IPS-18a (cell line): ENCODE results near the gene AMBP.
A peak's percentile ranks its signal among the peaks of the same experiment; 100 is the strongest.

Experiments
- H3K27ac ChIP-seq: one replicate; pipeline ENCODE4 v1.5.1; 2013; ENCODE audit warnings: low read length
- H3K27me3 ChIP-seq: one replicate; pipeline ENCODE4 v1.6.1; 2013; ENCODE audit warnings: mild to moderate bottlenecking, low read length; ENCODE audit not compliant: control insufficient read depth, insufficient read depth
- H3K36me3 ChIP-seq: one replicate; pipeline ENCODE4 v1.6.1; 2013; ENCODE audit warnings: low read depth, low read length; ENCODE audit not compliant: control insufficient read depth
- H3K4me1 ChIP-seq: one replicate; pipeline ENCODE4 v1.6.1; 2013; ENCODE audit warnings: low read depth, low read length; ENCODE audit not compliant: control insufficient read depth
- H3K4me3 ChIP-seq: one replicate; pipeline ENCODE4 v1.5.1; 2013; ENCODE audit warnings: low read length
- H3K9ac ChIP-seq: one replicate; pipeline ENCODE4 v1.6.1; 2013; ENCODE audit warnings: mild to moderate bottlenecking, low read length, moderate library complexity
- H3K9me3 ChIP-seq: one replicate; pipeline ENCODE4 v1.6.1; 2013; ENCODE audit warnings: low read depth, low read length; ENCODE audit not compliant: control insufficient read depth

The AMBP gene

GRCh38 chr9:114038724-114039313 lies 39.3 kb downstream of the AMBP start:
- Histone ChIP-seq H3K9ac (no peak overlapping the region), H3K27ac (no peak overlapping the region), H3K9me3 (no peaks in the 10 kb centered on the region), H3K27me3 (no peaks in the 10 kb centered on the region), H3K36me3 (peaks cover 16% of the 10 kb centered on the region), H3K4me3 (no peak overlapping the region), H3K4me1 (peaks cover 12% of the 10 kb centered on the region)

GRCh38 chr9:114037961-114038723 lies 40.0 kb downstream of the AMBP start:
- H3K9ac ChIP-seq: peak overlapping the region; percentile 2

DNA sequence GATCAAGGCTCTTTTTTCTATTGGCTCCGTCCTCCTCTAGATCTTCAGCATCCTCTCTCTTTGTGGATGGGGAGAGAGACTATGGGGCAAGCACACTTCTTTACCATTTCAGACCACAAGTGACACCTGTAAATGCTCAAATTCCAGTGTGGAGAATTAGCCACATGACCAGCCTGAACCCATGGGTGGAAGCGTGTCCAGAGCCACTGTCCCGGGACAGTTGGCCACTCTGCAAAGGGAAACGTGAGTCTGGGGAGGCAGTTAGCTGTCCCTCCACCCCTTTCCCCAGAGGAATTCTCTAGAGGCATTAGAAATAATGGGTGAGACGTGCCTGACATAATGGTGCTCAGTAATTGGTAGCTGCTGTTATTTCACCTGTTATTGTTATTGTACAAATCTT lies 40.9 kb downstream of the AMBP start:
- no peak overlapping the region for H3K27ac ChIP-seq
- H3K27me3 ChIP-seq: no peaks in the 10 kb centered on the region
- no peaks in the 10 kb centered on the region for H3K9me3 ChIP-seq
- no peak overlapping the region for H3K9ac ChIP-seq
- H3K36me3 ChIP-seq: peaks cover 16% of the 10 kb centered on the region
- H3K4me3 ChIP-seq: no peak overlapping the region
- H3K4me1 ChIP-seq: peaks cover 12% of the 10 kb centered on the region

More at GRCh38 chr9:114037961-114038723, 40.0 kb downstream of the AMBP start:
- Histone ChIP-seq H3K27me3 (no peaks in the 10 kb centered on the region), H3K4me1 (peaks cover 12% of the 10 kb centered on the region), H3K4me3 (no peak overlapping the region), H3K9me3 (no peaks in the 10 kb centered on the region), H3K36me3 (peaks cover 16% of the 10 kb centered on the region), H3K27ac (no peak overlapping the region)

GRCh38 chr9:114035845-114036801 lies 42.0 kb downstream of the AMBP start:
- Histone ChIP-seq H3K27ac (no peak overlapping the region), H3K4me1 (peaks cover 12% of the 10 kb centered on the region), H3K9me3 (no peaks in the 10 kb centered on the region), H3K4me3 (no peak overlapping the region), H3K9ac (no peak overlapping the region), H3K36me3 (peaks cover 16% of the 10 kb centered on the region), H3K27me3 (no peaks in the 10 kb centered on the region)

- H3K4me3 ChIP-seq: no peak overlapping the region
- H3K27ac ChIP-seq: no peak overlapping the region
- peaks cover 12% of the 10 kb centered on the region for H3K4me1 ChIP-seq
- H3K27me3 ChIP-seq: no peaks in the 10 kb centered on the region
- peaks cover 16% of the 10 kb centered on the region for H3K36me3 ChIP-seq
- H3K9me3 ChIP-seq: no peaks in the 10 kb centered on the region
- no peak overlapping the region for H3K9ac ChIP-seq
Measured at GRCh38 chr9:114035221-114035844, 42.8 kb downstream of the AMBP start.

DNA sequence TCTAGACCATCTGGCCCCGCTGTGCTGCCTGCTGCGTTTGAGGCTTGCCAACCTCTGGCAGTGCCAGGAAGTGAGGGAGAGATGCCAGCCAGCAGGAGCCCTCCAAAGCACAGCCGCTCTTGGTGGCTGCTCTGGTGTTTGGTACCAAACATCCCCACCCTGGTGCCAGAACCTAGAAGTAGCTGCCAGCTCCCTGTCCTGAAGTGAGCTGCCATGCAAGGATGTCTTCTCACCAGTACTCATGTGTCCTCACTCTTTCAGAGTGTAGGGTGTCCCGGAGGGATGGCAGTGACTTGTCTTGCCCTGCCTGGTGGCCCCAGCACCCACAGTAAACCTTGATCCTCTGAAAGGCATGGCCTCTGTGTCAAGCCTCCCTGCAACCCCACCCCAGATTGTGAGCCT lies 43.4 kb downstream of the AMBP start:
- no peaks in the 10 kb centered on the region for H3K9me3 ChIP-seq
- H3K4me3 ChIP-seq: no peak overlapping the region
- peaks cover 11% of the 10 kb centered on the region for H3K36me3 ChIP-seq
- H3K27me3 ChIP-seq: no peaks in the 10 kb centered on the region
- no peak overlapping the region for H3K27ac ChIP-seq
- H3K9ac ChIP-seq: no peak overlapping the region
- H3K4me1 ChIP-seq: peaks cover 12% of the 10 kb centered on the region

- Histone ChIP-seq H3K27me3 (no peaks in the 10 kb centered on the region), H3K27ac (no peak overlapping the region), H3K36me3 (peaks cover 10% of the 10 kb centered on the region), H3K9ac (no peak overlapping the region), H3K9me3 (no peaks in the 10 kb centered on the region), H3K4me1 (peaks cover 12% of the 10 kb centered on the region), H3K4me3 (no peak overlapping the region)
Measured at GRCh38 chr9:114034196-114034595, 43.9 kb downstream of the AMBP start.

GRCh38 chr9:114033397-114034103 lies 44.5 kb downstream of the AMBP start:
- no peak overlapping the region for H3K4me3 ChIP-seq
- peaks cover 10% of the 10 kb centered on the region for H3K36me3 ChIP-seq
- peaks cover 11% of the 10 kb centered on the region for H3K4me1 ChIP-seq
- H3K9me3 ChIP-seq: no peaks in the 10 kb centered on the region
- no peaks in the 10 kb centered on the region for H3K27me3 ChIP-seq
- H3K27ac ChIP-seq: no peak overlapping the region
- H3K9ac ChIP-seq: no peak overlapping the region

DNA sequence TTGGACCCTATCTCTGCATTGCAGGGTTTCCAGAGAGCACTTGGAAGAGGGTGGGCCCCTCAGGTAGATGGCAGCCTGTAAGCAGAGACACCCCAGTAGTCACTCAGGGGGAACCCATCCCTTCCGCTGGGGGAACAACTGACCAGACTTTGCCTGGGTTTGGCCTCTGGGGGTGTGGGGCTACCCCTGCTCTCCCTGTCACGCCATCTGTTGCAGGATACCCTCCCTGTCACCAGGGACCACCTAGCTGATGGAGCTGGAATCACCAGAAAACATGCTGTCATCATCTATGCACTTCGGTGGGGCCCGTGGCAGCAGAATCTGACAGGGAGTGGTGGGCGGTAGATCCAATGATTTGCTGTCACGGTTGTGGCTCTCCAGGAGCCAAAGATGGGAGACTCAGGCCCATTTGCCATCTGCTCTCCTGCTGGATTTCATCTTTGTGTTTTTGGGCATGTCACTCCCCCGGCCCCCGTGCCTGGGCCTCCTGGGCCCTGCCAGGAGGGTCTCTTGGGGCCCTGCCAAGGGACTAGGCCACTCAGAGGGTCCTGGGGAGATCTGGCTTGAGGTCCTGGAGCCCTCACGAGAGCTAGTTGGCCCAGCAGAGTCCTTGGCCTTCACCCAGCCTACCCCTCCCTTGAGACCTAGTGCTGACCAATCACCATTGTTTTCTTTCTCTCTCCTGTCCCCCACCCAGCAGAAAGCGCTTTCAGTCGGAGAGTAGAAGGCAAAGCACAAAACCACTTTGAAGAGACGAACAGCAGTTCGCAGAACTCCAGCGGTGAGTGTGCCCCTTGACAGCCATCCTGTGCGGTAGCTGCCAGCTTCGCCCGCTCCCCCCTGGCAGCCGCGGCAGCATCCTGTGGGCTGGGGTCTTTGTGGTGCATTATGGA lies 45.9 kb downstream of the AMBP start:
- Histone ChIP-seq H3K4me1 (no peaks in the 10 kb centered on the region), H3K36me3 (peaks cover 10% of the 10 kb centered on the region), H3K27me3 (no peaks in the 10 kb centered on the region), H3K9me3 (no peaks in the 10 kb centered on the region), H3K27ac (no peak overlapping the region), H3K4me3 (no peak overlapping the region), H3K9ac (no peak overlapping the region)

DNA sequence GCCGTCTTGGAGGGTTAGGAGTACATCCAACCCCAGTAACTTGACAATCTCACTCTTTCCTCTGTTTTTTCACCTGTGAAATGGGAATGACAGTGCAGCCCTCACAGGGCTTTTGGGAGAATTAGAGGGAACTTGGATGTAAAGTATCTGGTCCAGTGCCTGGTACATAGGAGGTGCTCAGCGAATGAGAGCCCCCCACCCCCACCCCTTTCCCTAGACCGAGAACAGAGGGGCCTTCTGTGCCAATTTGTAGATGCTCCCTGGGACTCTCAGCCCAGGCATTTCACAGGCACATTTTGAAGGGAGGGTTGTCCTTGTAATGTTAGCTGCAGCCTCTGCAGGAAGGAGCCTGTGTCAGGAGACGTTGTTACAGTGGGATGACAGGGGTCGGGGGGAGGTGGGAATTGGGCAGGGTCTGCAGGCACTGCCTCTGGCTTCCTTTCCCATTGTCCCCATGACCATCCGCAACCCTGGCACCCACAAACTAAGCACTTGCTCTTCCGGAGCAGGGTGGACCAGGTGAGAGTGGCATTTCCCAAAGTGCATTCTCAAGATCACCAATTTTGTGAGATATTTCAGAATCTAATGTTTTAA lies 47.0 kb downstream of the AMBP start:
- no peaks in the 10 kb centered on the region for H3K9me3 ChIP-seq
- no peak overlapping the region for H3K9ac ChIP-seq
- no peaks in the 10 kb centered on the region for H3K27me3 ChIP-seq
- H3K27ac ChIP-seq: no peak overlapping the region
- H3K36me3 ChIP-seq: no peaks in the 10 kb centered on the region
- no peak overlapping the region for H3K4me3 ChIP-seq
- H3K4me1 ChIP-seq: no peaks in the 10 kb centered on the region
